GM19467 (cell line): ENCODE data around the gene STAB2.
"Not testable (repeated sequence)": the region's sequence is repeated elsewhere in the genome, so short reads cannot be mapped to it uniquely, and the experiment has no call there.

ENCODE experiments used
- ATAC-seq: cut with Tn5 transposase; IDR thresholded peaks from one replicate; pipeline ENCODE4 v1.9.1; 2021; ENCODE audit warnings: mild to moderate bottlenecking, moderate library complexity; ENCODE audit not compliant: unreplicated experiment

Gene STAB2

DNA sequence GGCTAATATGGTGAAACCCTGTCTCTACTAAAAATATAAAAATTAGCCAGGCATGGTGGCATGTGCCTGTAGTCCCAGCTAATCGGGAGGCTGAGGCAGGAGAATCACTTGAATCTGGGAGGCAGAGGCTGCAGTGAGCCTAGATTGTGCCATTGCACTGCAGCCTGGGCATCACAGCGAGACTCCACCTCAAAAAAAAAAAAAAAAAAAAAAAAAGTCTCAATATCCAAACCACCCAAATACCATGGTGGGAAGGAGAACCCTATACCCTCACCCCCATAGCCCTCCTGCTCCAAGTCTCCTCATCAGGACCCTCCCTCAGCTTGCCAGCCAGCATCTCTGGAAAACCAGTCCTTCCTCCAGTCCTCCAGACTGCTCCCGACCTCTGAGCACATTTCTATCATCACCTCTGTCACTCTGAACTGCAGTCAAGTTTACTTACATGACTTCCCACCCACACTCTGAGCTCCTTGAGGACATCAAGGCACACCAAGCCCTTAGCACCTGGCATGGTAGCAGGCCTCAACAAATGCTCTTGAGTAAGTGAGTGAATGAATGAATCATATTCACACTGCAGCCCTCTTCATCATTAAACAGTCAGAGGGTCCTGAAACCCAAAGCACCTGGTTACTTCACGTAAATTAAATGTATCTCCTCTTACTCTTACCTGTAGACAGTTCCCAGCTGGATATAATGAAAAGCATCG, 218.7 kb downstream of the STAB2 start:
- no peak for ATAC-seq

DNA sequence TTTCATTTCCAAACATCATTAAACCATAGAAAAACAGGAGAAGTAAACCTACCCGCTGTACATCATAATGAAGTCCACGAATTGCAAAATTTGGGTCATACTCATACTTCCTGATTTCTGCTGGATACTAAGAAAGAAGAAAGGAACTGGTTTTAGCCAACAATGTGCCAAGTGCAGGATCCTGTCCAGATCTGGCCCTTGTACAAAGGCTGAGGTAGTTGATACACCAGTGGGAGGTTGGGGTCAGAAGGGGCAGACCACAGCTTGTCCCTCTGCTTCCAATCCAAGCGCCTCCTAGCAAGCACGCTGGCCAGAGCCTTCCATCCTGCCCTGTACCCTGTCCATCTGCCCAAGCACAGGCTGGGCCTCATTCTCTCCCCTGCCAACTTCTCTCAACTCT, 219.7 kb downstream of the STAB2 start:
- no peak for ATAC-seq

DNA sequence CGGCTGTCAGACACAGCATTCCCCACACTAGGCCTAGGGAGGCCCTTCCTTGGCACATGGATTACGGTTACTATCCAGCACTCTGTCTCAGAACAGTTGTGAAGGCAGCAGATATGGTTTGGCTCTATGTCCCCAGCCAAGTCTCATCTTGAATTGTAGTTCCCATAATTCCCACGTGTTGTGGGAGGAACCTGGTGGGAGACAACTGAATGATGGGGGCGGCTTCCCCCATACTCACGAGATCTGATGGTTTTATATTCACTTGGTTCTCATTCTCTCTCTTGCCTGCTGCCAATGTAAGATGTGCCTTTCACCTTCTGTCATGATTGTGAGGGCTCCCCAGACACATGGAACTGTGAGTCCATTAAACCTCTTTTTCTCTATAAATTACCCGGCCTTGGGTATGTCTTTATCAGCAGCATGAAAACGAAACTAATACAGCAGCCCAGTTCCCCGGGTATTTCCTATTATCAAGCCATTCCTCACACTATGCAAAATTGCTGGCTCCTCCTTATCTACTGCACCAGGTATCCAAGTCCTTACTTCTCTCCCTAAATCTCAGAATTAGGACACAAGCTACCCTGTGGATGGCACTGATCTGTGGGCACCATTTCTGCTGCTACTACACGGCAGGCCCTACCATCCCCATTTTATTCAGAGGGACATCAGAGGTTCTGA, 220.6 kb downstream of the STAB2 start:
- ATAC-seq, result no peak

GRCh38 chr12:103808239-103808880, 221.3 kb downstream of the STAB2 start:
- no peak for ATAC-seq

GRCh38 chr12:103809154-103809553, 222.1 kb downstream of the STAB2 start:
- ATAC-seq, result no peak

DNA sequence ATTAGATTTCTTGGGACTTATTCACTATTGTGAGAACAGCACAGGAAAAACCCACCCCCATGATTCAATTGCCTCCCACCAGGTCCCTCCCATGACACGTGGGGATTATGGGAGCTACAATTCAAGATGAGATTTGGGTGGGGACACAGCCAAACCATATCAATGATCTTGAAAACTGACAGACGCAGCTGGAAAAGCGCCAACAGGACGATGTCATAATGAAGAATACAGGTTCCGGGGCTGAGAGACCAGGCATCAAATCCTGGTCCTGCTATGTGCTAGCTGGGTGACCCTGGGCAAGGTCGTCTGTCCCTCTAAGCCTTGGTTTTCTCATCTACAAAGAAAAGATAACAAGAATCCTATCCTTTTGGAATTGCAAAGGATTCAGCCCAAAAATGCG, 222.6 kb downstream of the STAB2 start:
- ATAC-seq, result not testable (repeated sequence)

GRCh38 chr12:103810111-103810510, 223.0 kb downstream of the STAB2 start:
- no peak for ATAC-seq

- no peak for ATAC-seq
Observed at GRCh38 chr12:103811791-103812190, 224.7 kb downstream of the STAB2 start.

DNA sequence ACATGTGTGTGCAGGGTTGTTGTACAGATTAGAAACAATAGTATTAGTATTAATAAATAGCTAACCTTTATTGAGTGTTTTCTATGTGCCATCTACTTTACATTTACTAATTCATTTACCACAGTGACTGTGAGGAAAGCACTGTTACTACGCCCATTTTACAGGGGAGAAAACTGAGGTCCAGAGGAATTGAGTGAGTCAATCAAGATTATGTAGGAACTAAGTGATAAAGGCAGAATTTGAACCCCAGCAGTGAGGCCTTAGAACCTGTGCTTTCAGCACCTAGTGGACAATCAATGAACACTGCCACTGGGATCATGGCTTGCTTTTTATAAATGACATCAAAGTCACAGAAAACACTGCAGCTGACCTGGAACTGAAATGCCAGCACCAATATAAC, 225.7 kb downstream of the STAB2 start:
- ATAC-seq, result no peak

- no peak for ATAC-seq
Observed at GRCh38 chr12:103813426-103813825, 226.4 kb downstream of the STAB2 start.

GRCh38 chr12:103813949-103814348, 226.9 kb downstream of the STAB2 start:
- ATAC-seq, result no peak

DNA sequence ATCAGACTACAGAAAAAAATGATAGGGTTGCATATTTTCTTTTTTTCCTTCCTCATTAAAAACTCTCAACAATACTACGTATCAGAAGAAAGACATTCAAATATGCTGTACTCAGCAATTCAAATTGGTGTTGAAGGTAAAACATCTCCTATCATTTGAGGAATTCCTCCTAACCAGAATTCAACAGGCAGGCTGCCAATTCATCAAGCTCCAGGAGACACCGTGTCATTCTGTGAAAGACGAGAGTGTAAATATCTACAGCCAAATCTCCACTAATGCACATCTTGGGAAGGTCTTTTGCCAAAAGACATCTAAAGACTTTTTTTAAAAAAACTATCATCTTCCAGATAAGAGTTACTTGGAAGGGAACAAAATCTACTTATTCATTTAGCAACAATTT, 227.4 kb downstream of the STAB2 start:
- no peak for ATAC-seq
